GM06990 (cell line): ENCODE results near the gene TRABD2A.

Experiments used
- DNase-seq: peaks from one replicate; pipeline ENCODE4 v3.0.0-alpha.2; 2011; ENCODE audit not compliant: insufficient read length; ENCODE audit errors: extremely low read depth
- H3K27me3 ChIP-seq: replicated peaks from 2 replicates; pipeline ENCODE4 v1.6.0; 2011; ENCODE audit warnings: low read length; ENCODE audit not compliant: control insufficient read depth, insufficient read depth
- H3K36me3 ChIP-seq: 2 replicates; pipeline ENCODE4 v1.5.1; 2011; ENCODE audit warnings: low read length; ENCODE audit not compliant: control insufficient read depth, insufficient read depth
- H3K4me3 ChIP-seq: replicated peaks from 2 replicates; pipeline ENCODE4 v1.5.1; 2011; ENCODE audit warnings: low read depth, mild to moderate bottlenecking, control low read depth, low read length
- CTCF ChIP-seq: IDR thresholded peaks from 2 replicates; pipeline ENCODE4 v1.5.1; 2011; ENCODE audit warnings: low read length, control low read depth, mild to moderate bottlenecking, inconsistent platforms; ENCODE audit not compliant: insufficient read depth, poor library complexity, severe bottlenecking

TRABD2A gene

GRCh38 chr2:84906108-84906899 lies 25.4 kb upstream of the TRABD2A start:
- H3K27me3 ChIP-seq = no peaks in the 10 kb centered on the region
- peak; percentile 76 for DNase-seq
- no peak for TF ChIP-seq CTCF
- no peaks in the 10 kb centered on the region; the same call in 1 of the 2 replicates for H3K36me3 ChIP-seq
- H3K4me3 ChIP-seq = peak overlapping the region; percentile 90

GRCh38 chr2:84905181-84906107 lies 24.6 kb upstream of the TRABD2A start, which contains the start of gene TMSB10:
TMSB10 (plus strand) TSS chr2:84905656.
- no peaks in the 10 kb centered on the region; the same call in 1 of the 2 replicates for H3K36me3 ChIP-seq
- peak; percentile 91 for DNase-seq
- H3K4me3 ChIP-seq = peak within 1 kb of the TSS; percentile 90
- TF ChIP-seq CTCF = peak; percentile 11
- H3K27me3 ChIP-seq = no peaks in the 10 kb centered on the region

- Histone ChIP-seq H3K27me3 (no peaks in the 10 kb centered on the region), H3K36me3 (no peaks in the 10 kb centered on the region; the same call in 1 of the 2 replicates), H3K4me3 (peak overlapping the region; percentile 90)
- no peak for DNase-seq
- no peak for TF ChIP-seq CTCF
These were observed 23.9 kb upstream of the TRABD2A start for GRCh38 chr2:84904717-84905174.

GRCh38 chr2:84904151-84904550 lies 23.3 kb upstream of the TRABD2A start:
- DNase-seq = no peak
- no peaks in the 10 kb centered on the region; the same call in 1 of the 2 replicates for H3K36me3 ChIP-seq
- H3K27me3 ChIP-seq = no peaks in the 10 kb centered on the region
- no peak overlapping the region for H3K4me3 ChIP-seq
- TF ChIP-seq CTCF = no peak

- no peak overlapping the region for H3K4me3 ChIP-seq
- TF ChIP-seq CTCF = no peak
- DNase-seq = no peak
- no peaks in the 10 kb centered on the region; the same call in 1 of the 2 replicates for H3K36me3 ChIP-seq
- H3K27me3 ChIP-seq = no peaks in the 10 kb centered on the region
These were observed 21.6 kb upstream of the TRABD2A start for GRCh38 chr2:84902526-84902925.
